Loucy (cell line): Measurements from ENCODE around the gene COG4.
A peak's percentile ranks its signal among the peaks of the same experiment; 100 is the strongest.

Source experiments
- H2AFZ ChIP-seq: fragments of 200-600 bp; sonication (generic); 2 replicates; pipeline ENCODE4 v1.6.0; 2016; ENCODE audit warnings: antibody characterized with exemption, mild to moderate bottlenecking, low read length, moderate library complexity
- H3F3A ChIP-seq: fragments of 200-600 bp; 2 replicates; pipeline ENCODE4 v1.6.0; 2016; ENCODE audit warnings: antibody characterized with exemption, low read depth, mild to moderate bottlenecking
- H3K27me3 ChIP-seq: fragments of 200-600 bp; sonication (generic); 2 replicates; pipeline ENCODE4 v1.6.1; 2014; ENCODE audit warnings: low read length, mild to moderate bottlenecking; ENCODE audit not compliant: insufficient read depth, poor library complexity, severe bottlenecking
- H3K36me3 ChIP-seq: fragments of 200-600 bp; sonication (generic); 2 replicates; pipeline ENCODE4 v1.6.1; 2016; ENCODE audit warnings: low read length; ENCODE audit not compliant: insufficient read depth
- H3K4me1 ChIP-seq: fragments of 200-600 bp; sonication (generic); 2 replicates; pipeline ENCODE4 v1.5.1; 2014; ENCODE audit warnings: low read length, mild to moderate bottlenecking; ENCODE audit not compliant: insufficient read depth, poor library complexity, severe bottlenecking
- H3K4me2 ChIP-seq: fragments of 200-600 bp; sonication (generic); 2 replicates; pipeline ENCODE4 v1.6.0; 2014; ENCODE audit warnings: antibody characterized with exemption, low read length, low read depth, mild to moderate bottlenecking; ENCODE audit not compliant: poor library complexity, severe bottlenecking
- H3K4me3 ChIP-seq: fragments of 200-600 bp; sonication (generic); 2 replicates; pipeline ENCODE4 v1.5.1; 2014; ENCODE audit warnings: low read length, mild to moderate bottlenecking, mixed read lengths; ENCODE audit not compliant: poor library complexity, severe bottlenecking
- H3K79me2 ChIP-seq: fragments of 200-600 bp; sonication (generic); 2 replicates; pipeline ENCODE4 v1.6.1; 2014; ENCODE audit warnings: low read length; ENCODE audit not compliant: insufficient read depth
- H3K9ac ChIP-seq: fragments of 200-600 bp; sonication (generic); 2 replicates; pipeline ENCODE4 v1.6.0; 2014; ENCODE audit warnings: mild to moderate bottlenecking, low read depth, low read length, moderate library complexity; ENCODE audit not compliant: poor library complexity, severe bottlenecking
- H3K9me2 ChIP-seq: fragments of 200-600 bp; sonication (generic); replicated peaks from 2 replicates; pipeline ENCODE4 v1.6.1; 2016; ENCODE audit warnings: low read depth, low read length, mixed read lengths
- H3K9me3 ChIP-seq: fragments of 200-600 bp; sonication (generic); 2 replicates; pipeline ENCODE4 v1.6.1; 2014; ENCODE audit warnings: mild to moderate bottlenecking, antibody characterized with exemption, low read length, low read depth; ENCODE audit not compliant: insufficient read depth
- H4K20me1 ChIP-seq: fragments of 200-600 bp; sonication (generic); 2 replicates; pipeline ENCODE4 v1.6.0; 2014; ENCODE audit warnings: antibody characterized with exemption, low read length, mild to moderate bottlenecking; ENCODE audit not compliant: insufficient read depth, poor library complexity, severe bottlenecking
- EZH2phosphoT487 ChIP-seq: fragments of 200-600 bp; IDR thresholded peaks from 2 replicates; pipeline ENCODE4 v1.6.1; 2018; ENCODE audit warnings: antibody characterized with exemption, mild to moderate bottlenecking, moderate library complexity, borderline replicate concordance
- TF ChIP-seq, protein P1 (sequence below): fragments of 200-600 bp; sonication (generic); conservative IDR thresholded peaks from 2 replicates; pipeline ENCODE4 v1.5.1; 2014; ENCODE audit warnings: mild to moderate bottlenecking, antibody characterized with exemption, low read length

The COG4 gene

DNA sequence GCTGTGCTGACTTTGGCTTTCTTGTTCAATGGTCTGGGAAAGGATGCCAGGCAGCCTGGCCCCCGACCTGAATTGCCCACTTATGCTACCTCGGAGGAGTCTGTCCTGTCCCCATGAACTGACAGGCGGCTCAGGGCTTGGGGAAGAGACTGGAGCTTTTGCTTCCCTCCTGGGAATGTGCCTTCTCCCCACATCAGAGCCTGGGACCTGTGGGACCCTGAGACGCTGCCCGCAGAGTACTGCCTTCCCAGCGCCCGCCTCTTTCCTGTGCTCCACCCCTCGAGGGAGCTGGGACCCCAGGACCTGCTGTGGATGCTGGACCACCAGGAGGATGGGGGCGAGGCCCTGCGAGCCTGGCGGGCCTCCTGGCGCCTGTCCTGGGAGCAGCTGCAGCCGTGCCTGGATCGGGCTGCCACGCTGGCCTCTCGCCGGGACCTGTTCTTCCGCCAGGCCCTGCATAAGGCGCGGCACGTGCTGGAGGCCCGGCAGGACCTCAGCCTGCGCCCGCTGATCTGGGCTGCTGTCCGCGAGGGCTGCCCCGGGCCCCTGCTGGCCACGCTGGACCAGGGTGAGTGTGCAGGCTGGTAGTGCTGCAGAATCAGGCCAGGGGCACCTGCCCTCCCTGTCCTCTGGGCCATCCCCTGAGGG, 50.4 kb downstream of the COG4 start:
- Histone ChIP-seq H3K4me1 (no peaks in the 10 kb centered on the region), H3F3A (no peaks in the 10 kb centered on the region), H3K36me3 (no peaks in the 10 kb centered on the region), H2AFZ (no peak overlapping the region), H4K20me1 (no peaks in the 10 kb centered on the region), H3K79me2 (no peaks in the 10 kb centered on the region), H3K27me3 (no peaks in the 10 kb centered on the region), H3K9ac (no peak overlapping the region), H3K9me2 (no peaks in the 10 kb centered on the region), H3K4me2 (no peak overlapping the region), H3K4me3 (no peak overlapping the region), H3K9me3 (no peaks in the 10 kb centered on the region)
- TF ChIP-seq EZH2phosphoT487: no peak
- TF ChIP-seq, protein P1, sequence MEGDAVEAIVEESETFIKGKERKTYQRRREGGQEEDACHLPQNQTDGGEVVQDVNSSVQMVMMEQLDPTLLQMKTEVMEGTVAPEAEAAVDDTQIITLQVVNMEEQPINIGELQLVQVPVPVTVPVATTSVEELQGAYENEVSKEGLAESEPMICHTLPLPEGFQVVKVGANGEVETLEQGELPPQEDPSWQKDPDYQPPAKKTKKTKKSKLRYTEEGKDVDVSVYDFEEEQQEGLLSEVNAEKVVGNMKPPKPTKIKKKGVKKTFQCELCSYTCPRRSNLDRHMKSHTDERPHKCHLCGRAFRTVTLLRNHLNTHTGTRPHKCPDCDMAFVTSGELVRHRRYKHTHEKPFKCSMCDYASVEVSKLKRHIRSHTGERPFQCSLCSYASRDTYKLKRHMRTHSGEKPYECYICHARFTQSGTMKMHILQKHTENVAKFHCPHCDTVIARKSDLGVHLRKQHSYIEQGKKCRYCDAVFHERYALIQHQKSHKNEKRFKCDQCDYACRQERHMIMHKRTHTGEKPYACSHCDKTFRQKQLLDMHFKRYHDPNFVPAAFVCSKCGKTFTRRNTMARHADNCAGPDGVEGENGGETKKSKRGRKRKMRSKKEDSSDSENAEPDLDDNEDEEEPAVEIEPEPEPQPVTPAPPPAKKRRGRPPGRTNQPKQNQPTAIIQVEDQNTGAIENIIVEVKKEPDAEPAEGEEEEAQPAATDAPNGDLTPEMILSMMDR: no peak

DNA sequence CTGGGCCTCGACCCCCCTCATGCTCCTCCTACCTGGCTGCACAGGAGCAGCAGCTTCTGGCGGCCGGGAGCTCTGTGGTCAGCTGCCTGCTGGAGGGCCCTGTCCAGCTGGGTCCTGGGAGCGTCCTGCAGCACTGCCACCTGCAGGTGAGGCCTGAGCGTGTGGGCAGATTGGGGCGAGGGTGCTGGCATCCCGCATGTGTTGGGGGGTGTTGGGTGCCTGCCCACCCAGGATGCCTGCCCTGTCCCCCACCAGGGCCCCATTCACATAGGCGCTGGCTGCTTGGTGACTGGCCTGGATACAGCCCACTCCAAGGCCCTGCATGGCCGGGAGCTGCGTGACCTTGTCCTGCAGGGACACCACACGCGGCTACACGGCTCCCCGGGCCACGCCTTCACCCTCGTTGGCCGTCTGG, 52.4 kb downstream of the COG4 start:
- H3K9me2 ChIP-seq: no peaks in the 10 kb centered on the region
- no peak overlapping the region for H3K4me3 ChIP-seq
- no peak overlapping the region for H3K4me2 ChIP-seq
- H3K27me3 ChIP-seq: no peaks in the 10 kb centered on the region
- no peaks in the 10 kb centered on the region for H3K9me3 ChIP-seq
- H2AFZ ChIP-seq: no peak overlapping the region
- H3F3A ChIP-seq: no peaks in the 10 kb centered on the region
- no peaks in the 10 kb centered on the region for H3K36me3 ChIP-seq
- no peaks in the 10 kb centered on the region for H3K4me1 ChIP-seq
- no peaks in the 10 kb centered on the region for H4K20me1 ChIP-seq
- TF ChIP-seq, protein P1: peak; percentile 48
- no peak for TF ChIP-seq EZH2phosphoT487
- H3K9ac ChIP-seq: no peak overlapping the region
- H3K79me2 ChIP-seq: no peaks in the 10 kb centered on the region

DNA sequence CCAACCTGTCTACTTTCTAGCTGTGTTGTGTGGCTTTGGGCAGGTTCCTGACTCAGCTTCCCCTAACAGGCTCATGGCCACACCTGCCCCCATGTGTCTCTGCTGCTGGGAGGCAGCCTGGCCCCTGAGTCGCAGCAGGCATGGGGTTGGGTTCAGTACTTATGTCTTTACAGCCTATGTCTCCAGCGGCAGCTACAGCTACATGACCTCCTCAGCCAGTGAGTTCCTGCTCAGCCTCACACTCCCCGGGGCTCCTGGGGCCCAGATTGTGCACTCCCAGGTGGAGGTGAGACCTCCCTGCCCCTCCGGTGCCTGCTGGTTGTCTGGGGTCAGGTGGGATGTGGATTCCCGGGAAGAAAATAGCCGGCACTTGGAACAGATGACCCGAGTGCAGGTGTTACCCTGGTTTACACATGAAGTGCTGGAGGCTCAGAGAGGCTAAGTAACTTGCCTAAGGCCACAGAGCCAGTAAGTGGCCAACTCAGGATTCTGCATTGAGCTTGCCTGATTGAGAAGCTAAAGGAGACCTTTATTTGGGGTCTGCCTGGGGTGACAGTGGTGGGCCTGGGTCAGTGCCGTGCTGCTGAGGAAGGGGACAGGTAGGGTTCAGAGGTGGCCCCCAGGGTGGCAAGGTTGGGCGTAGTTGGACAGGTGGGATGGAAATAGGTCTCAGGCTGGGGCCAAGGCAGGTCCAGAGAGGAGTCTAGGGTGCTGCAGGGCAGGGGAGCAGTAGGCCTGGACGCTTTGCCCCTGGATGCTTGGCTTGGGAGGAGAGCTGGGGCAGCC, 53.0 kb downstream of the COG4 start:
- Histone ChIP-seq H3K4me2 (no peak overlapping the region), H3K9ac (no peak overlapping the region)

More for the DNA sequence above, 53.0 kb downstream of the COG4 start:
- H3K27me3 ChIP-seq: no peaks in the 10 kb centered on the region
- H4K20me1 ChIP-seq: no peaks in the 10 kb centered on the region
- no peak overlapping the region for H2AFZ ChIP-seq
- no peaks in the 10 kb centered on the region for H3K9me3 ChIP-seq
- H3F3A ChIP-seq: no peaks in the 10 kb centered on the region
- no peaks in the 10 kb centered on the region for H3K9me2 ChIP-seq
- no peaks in the 10 kb centered on the region for H3K36me3 ChIP-seq
- H3K4me3 ChIP-seq: no peak overlapping the region
- H3K4me1 ChIP-seq: no peaks in the 10 kb centered on the region
- no peaks in the 10 kb centered on the region for H3K79me2 ChIP-seq
- no peak for TF ChIP-seq EZH2phosphoT487
- TF ChIP-seq, protein P1: no peak
